DND-41 (cell line): ENCODE data around the gene PARVB.

ENCODE experiments used
- ATAC-seq: fragments of 200-7000 bp; cut with Tn5 transposase; 3 replicates; pipeline ENCODE4 v1.9.1; 2021; ENCODE audit warnings: low read depth; ENCODE audit not compliant: insufficient read depth
- DNase-seq: peaks from one replicate; pipeline ENCODE4 v3.0.0-alpha.2; 2020
- H2AFZ ChIP-seq: 2 replicates; pipeline ENCODE4 v1.6.0; 2012; ENCODE audit warnings: low read depth, low read length
- H3K27ac ChIP-seq: 2 replicates; pipeline ENCODE4 v1.5.1; 2012; ENCODE audit warnings: low read length, inconsistent platforms
- H3K27me3 ChIP-seq: fragments of 200-600 bp; sonication (generic); 2 replicates; pipeline ENCODE4 v1.6.0; 2012; ENCODE audit warnings: low read length, mild to moderate bottlenecking, inconsistent platforms; ENCODE audit not compliant: insufficient read depth, poor library complexity
- H3K36me3 ChIP-seq: 2 replicates; pipeline ENCODE4 v1.5.1; 2012; ENCODE audit warnings: low read length, inconsistent platforms; ENCODE audit not compliant: insufficient read depth
- H3K4me1 ChIP-seq: 2 replicates; pipeline ENCODE4 v1.5.1; 2012; ENCODE audit warnings: mild to moderate bottlenecking, low read length; ENCODE audit not compliant: insufficient read depth
- H3K4me2 ChIP-seq: 2 replicates; pipeline ENCODE4 v1.6.0; 2012; ENCODE audit warnings: mild to moderate bottlenecking, moderate library complexity, low read length, inconsistent platforms; ENCODE audit not compliant: insufficient read depth
- H3K4me3 ChIP-seq, 2 experiments: fragments of 200-600 bp in 1 of 2; shearing (Covaris generic) in 1 of 2; 2 replicates each; pipeline ENCODE4 v1.5.1; 2012 to 2016; ENCODE audit warnings: inconsistent platforms in 2 of 2, low read length in 2 of 2, mild to moderate bottlenecking in 2 of 2, low read depth in 1 of 2, moderate library complexity in 1 of 2
- H3K79me2 ChIP-seq: 2 replicates; pipeline ENCODE4 v1.6.0; 2012; ENCODE audit warnings: low read length, inconsistent platforms; ENCODE audit not compliant: insufficient read depth
- H3K9ac ChIP-seq: 2 replicates; pipeline ENCODE4 v1.6.0; 2012; ENCODE audit warnings: low read depth, mild to moderate bottlenecking, inconsistent platforms, low read length, moderate library complexity
- H3K9me3 ChIP-seq: 2 replicates; pipeline ENCODE4 v1.5.1; 2012; ENCODE audit warnings: low read length, moderate library complexity, mild to moderate bottlenecking, inconsistent platforms; ENCODE audit not compliant: insufficient read depth, severe bottlenecking
- H4K20me1 ChIP-seq: 2 replicates; pipeline ENCODE4 v1.6.0; 2012; ENCODE audit warnings: low read length; ENCODE audit not compliant: insufficient read depth
- EZH2 ChIP-seq: IDR thresholded peaks from 3 replicates; pipeline ENCODE4 v1.6.1; 2012; ENCODE audit warnings: borderline replicate concordance, low read depth, mild to moderate bottlenecking, moderate library complexity, low read length, inconsistent platforms; ENCODE audit not compliant: severe bottlenecking
- TF ChIP-seq, protein P1 (sequence below): IDR thresholded peaks from 2 replicates; pipeline ENCODE4 v1.5.1; 2012; ENCODE audit warnings: borderline replicate concordance, low read length, moderate library complexity, mild to moderate bottlenecking; ENCODE audit not compliant: poor library complexity, severe bottlenecking; ENCODE audit errors: extremely low read depth

The PARVB gene

GRCh38 chr22:44018594-44018993 is 5.5 kb upstream of the PARVB start:
- TF ChIP-seq EZH2: no peak
- TF ChIP-seq, protein P1, sequence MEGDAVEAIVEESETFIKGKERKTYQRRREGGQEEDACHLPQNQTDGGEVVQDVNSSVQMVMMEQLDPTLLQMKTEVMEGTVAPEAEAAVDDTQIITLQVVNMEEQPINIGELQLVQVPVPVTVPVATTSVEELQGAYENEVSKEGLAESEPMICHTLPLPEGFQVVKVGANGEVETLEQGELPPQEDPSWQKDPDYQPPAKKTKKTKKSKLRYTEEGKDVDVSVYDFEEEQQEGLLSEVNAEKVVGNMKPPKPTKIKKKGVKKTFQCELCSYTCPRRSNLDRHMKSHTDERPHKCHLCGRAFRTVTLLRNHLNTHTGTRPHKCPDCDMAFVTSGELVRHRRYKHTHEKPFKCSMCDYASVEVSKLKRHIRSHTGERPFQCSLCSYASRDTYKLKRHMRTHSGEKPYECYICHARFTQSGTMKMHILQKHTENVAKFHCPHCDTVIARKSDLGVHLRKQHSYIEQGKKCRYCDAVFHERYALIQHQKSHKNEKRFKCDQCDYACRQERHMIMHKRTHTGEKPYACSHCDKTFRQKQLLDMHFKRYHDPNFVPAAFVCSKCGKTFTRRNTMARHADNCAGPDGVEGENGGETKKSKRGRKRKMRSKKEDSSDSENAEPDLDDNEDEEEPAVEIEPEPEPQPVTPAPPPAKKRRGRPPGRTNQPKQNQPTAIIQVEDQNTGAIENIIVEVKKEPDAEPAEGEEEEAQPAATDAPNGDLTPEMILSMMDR: no peak
- H3K36me3 ChIP-seq: no peaks in the 10 kb centered on the region
- H3K4me2 ChIP-seq: no peak overlapping the region
- H3K4me3 ChIP-seq: no peak overlapping the region
- no peak overlapping the region for H3K27ac ChIP-seq
- H2AFZ ChIP-seq: no peak overlapping the region
- no peaks in the 10 kb centered on the region for H4K20me1 ChIP-seq
- H3K27me3 ChIP-seq: no peaks in the 10 kb centered on the region
- ATAC-seq (no peak), DNase-seq (no peak)
- H3K9ac ChIP-seq: no peak overlapping the region
- no peaks in the 10 kb centered on the region for H3K9me3 ChIP-seq
- no peaks in the 10 kb centered on the region for H3K79me2 ChIP-seq
- no peaks in the 10 kb centered on the region for H3K4me1 ChIP-seq

GRCh38 chr22:44019416-44019815 is 4.7 kb upstream of the PARVB start:
- Histone ChIP-seq H3K79me2 (no peaks in the 10 kb centered on the region), H3K9me3 (no peaks in the 10 kb centered on the region), H3K27ac (no peak overlapping the region), H4K20me1 (no peaks in the 10 kb centered on the region), H3K4me3 (no peak overlapping the region), H3K4me2 (no peak overlapping the region), H3K9ac (no peak overlapping the region), H3K4me1 (no peaks in the 10 kb centered on the region), H2AFZ (no peak overlapping the region), H3K27me3 (no peaks in the 10 kb centered on the region), H3K36me3 (no peaks in the 10 kb centered on the region)
- no peak for DNase-seq
- TF ChIP-seq, protein P1: no peak
- TF ChIP-seq EZH2: no peak
- no peak for ATAC-seq

- no peak overlapping the region for H3K27ac ChIP-seq
- H3K4me1 ChIP-seq: no peaks in the 10 kb centered on the region
- H3K4me2 ChIP-seq: no peak overlapping the region
- TF ChIP-seq, protein P1: no peak
- no peaks in the 10 kb centered on the region for H3K36me3 ChIP-seq
- no peaks in the 10 kb centered on the region for H4K20me1 ChIP-seq
- DNase-seq (no peak), ATAC-seq (no peak)
- H3K27me3 ChIP-seq: no peaks in the 10 kb centered on the region
- no peak overlapping the region for H3K9ac ChIP-seq
- H3K79me2 ChIP-seq: no peaks in the 10 kb centered on the region
- H2AFZ ChIP-seq: no peak overlapping the region
- H3K4me3 ChIP-seq: no peak overlapping the region
- no peaks in the 10 kb centered on the region for H3K9me3 ChIP-seq
These were observed 4.3 kb upstream of the PARVB start for GRCh38 chr22:44019846-44020245.

GRCh38 chr22:44020981-44021380 is 3.1 kb upstream of the PARVB start:
- H3K36me3 ChIP-seq: no peaks in the 10 kb centered on the region
- H3K9ac ChIP-seq: no peak overlapping the region
- H2AFZ ChIP-seq: no peak overlapping the region
- no peak overlapping the region for H3K4me3 ChIP-seq
- H3K9me3 ChIP-seq: no peaks in the 10 kb centered on the region
- ATAC-seq (no peak), DNase-seq (no peak)
- no peaks in the 10 kb centered on the region for H4K20me1 ChIP-seq
- H3K4me1 ChIP-seq: no peaks in the 10 kb centered on the region
- H3K4me2 ChIP-seq: no peak overlapping the region
- no peak for TF ChIP-seq EZH2
- TF ChIP-seq, protein P1: no peak
- no peaks in the 10 kb centered on the region for H3K79me2 ChIP-seq
- H3K27ac ChIP-seq: no peak overlapping the region
- no peaks in the 10 kb centered on the region for H3K27me3 ChIP-seq
